Parathyroid adenoma (tissue), 2 donors: Measurements from ENCODE around the gene HGF.
"Not testable (repeated sequence)": the region's sequence is repeated elsewhere in the genome, so short reads cannot be mapped to it uniquely, and the experiment has no call there.

ENCODE experiments used
- H2AFZ ChIP-seq: fragments of 300-600 bp; sonication (generic); one replicate; pipeline ENCODE4 v1.7.0; 2017; ENCODE audit warnings: antibody characterized with exemption, mild to moderate bottlenecking
- H3K27ac ChIP-seq: fragments of 300-600 bp; sonication (generic); one replicate; pipeline ENCODE4 v1.7.0; 2017
- H3K27me3 ChIP-seq: fragments of 300-600 bp; sonication (generic); one replicate; pipeline ENCODE4 v1.7.0; 2017; ENCODE audit warnings: low read length; ENCODE audit not compliant: control insufficient read depth, insufficient read depth
- H3K36me3 ChIP-seq: fragments of 300-600 bp; sonication (generic); one replicate; pipeline ENCODE4 v1.7.0; 2017; ENCODE audit warnings: low read length; ENCODE audit not compliant: control insufficient read depth, insufficient read depth
- H3K4me1 ChIP-seq: fragments of 300-600 bp; sonication (generic); one replicate; pipeline ENCODE4 v1.7.0; 2017; ENCODE audit warnings: control low read depth
- H3K4me2 ChIP-seq: fragments of 300-600 bp; sonication (generic); one replicate; pipeline ENCODE4 v1.7.0; 2017; ENCODE audit warnings: low read length
- H3K4me3 ChIP-seq: fragments of 300-600 bp; sonication (generic); one replicate; pipeline ENCODE4 v1.7.0; 2017; ENCODE audit warnings: low read depth, low read length
- H3K79me2 ChIP-seq: fragments of 300-600 bp; sonication (generic); one replicate; pipeline ENCODE4 v1.7.0; 2017; ENCODE audit warnings: control low read depth
- H3K9ac ChIP-seq: fragments of 300-600 bp; sonication (generic); one replicate; pipeline ENCODE4 v1.7.0; 2017; ENCODE audit warnings: mild to moderate bottlenecking
- H3K9me3 ChIP-seq: fragments of 300-600 bp; sonication (generic); one replicate; pipeline ENCODE4 v1.7.0; 2017; ENCODE audit warnings: low read length; ENCODE audit not compliant: control insufficient read depth
- CTCF ChIP-seq: fragments of 300-600 bp; sonication (generic); IDR thresholded peaks from one replicate; pipeline ENCODE4 v1.7.0; 2017; ENCODE audit warnings: antibody characterized with exemption, mild to moderate bottlenecking
- donor health status: primary hyperparathyroidism.

The HGF gene

GRCh38 chr7:81769891-81770727 lies at the start of gene HGF:
HGF (minus strand) TSS chr7:81770047; CDS start chr7:81769971, 76 bp downstream.
- Histone ChIP-seq H3K4me3 (no peak within 1 kb of the TSS), H3K4me2 (peak within 1 kb of the TSS; percentile 3), H3K36me3 (no peaks in the 10 kb centered on the region), H3K4me1 (no peaks in the 10 kb centered on the region), H3K27ac (peak within 1 kb of the TSS; percentile 21), H2AFZ (peak within 1 kb of the TSS; percentile 27), H3K9me3 (no peaks in the 10 kb centered on the region), H3K79me2 (no peaks in the 10 kb centered on the region), H3K9ac (no peak within 1 kb of the TSS), H3K27me3 (no peaks in the 10 kb centered on the region)
- no peak for TF ChIP-seq CTCF

DNA sequence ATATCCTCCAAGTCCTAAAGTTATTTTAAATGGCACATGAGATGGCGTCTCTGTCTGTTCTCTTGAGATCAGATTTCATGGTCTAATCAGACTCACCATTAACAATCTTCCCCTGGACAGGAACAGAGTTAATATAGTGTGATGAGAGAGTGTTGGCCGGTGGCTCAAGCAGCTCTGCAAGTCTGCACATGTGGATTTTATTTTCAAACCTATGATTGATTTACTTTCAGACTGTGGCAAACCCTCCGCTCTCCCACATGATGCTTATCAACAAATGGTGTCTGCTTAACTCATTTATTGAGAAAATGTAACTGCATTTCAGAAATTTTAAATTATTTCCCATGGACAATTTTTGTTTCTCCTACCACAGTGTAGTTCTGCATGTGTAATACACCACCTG lies 46.5 kb upstream of the HGF start:
- H3K9ac ChIP-seq: no peak overlapping the region
- H2AFZ ChIP-seq: no peak overlapping the region
- H3K36me3 ChIP-seq: no peaks in the 10 kb centered on the region
- no peaks in the 10 kb centered on the region for H3K27me3 ChIP-seq
- no peaks in the 10 kb centered on the region for H3K79me2 ChIP-seq
- H3K9me3 ChIP-seq: no peaks in the 10 kb centered on the region
- no peak overlapping the region for H3K4me3 ChIP-seq
- no peak for TF ChIP-seq CTCF
- H3K4me1 ChIP-seq: no peaks in the 10 kb centered on the region
- H3K4me2 ChIP-seq: no peak overlapping the region
- H3K27ac ChIP-seq: no peak overlapping the region

DNA sequence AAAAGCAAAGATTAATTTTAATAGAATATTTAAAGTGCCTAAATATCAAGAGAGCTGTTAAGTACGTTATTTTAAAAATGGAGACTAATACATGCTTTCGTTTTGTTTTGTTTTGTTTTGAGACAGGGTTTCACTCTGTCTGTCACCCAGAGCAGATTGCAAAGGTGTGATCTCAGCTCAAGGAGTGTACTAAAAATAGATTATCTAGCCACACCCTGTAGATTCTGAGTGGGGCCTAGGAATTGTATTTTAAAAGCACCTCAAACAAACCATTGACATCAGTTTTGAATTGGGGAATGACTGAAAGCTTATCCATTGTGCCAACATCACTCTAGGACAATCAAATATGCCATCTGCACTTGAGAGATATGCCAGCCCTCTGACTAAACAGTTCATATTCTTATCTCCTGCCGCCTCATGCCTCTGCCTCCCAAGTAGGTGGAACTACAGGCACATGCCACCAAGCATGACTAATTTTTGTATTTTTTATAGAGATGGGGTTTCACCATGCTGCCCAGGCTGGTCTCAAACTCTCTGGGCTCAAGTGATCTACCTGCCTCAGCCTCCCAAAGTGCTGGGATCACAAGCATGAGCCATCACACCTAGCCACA lies 43.1 kb upstream of the HGF start:
- not testable (repeated sequence) for H3K4me1 ChIP-seq, H3K36me3 ChIP-seq, H3K4me3 ChIP-seq, H3K27me3 ChIP-seq, H3K9me3 ChIP-seq, H2AFZ ChIP-seq, H3K27ac ChIP-seq, H3K4me2 ChIP-seq, H3K9ac ChIP-seq, H3K79me2 ChIP-seq

GRCh38 chr7:81811956-81812865 lies 42.4 kb upstream of the HGF start:
- no peak overlapping the region for H3K4me3 ChIP-seq
- no peaks in the 10 kb centered on the region for H3K36me3 ChIP-seq
- H3K27ac ChIP-seq: no peak overlapping the region
- no peak overlapping the region for H2AFZ ChIP-seq
- no peaks in the 10 kb centered on the region for H3K27me3 ChIP-seq
- no peak for TF ChIP-seq CTCF
- H3K9ac ChIP-seq: no peak overlapping the region
- no peaks in the 10 kb centered on the region for H3K79me2 ChIP-seq
- H3K4me1 ChIP-seq: no peaks in the 10 kb centered on the region
- no peak overlapping the region for H3K4me2 ChIP-seq
- no peaks in the 10 kb centered on the region for H3K9me3 ChIP-seq
